Activated naive CD4-positive, alpha-beta T cell treated with anti-CD3 and anti-CD28 coated beads, Interleukin-2, amount 50 U/mL, for 24 hours (primary cell): ENCODE data around the gene NUMB.
"Not testable (repeated sequence)": the region's sequence is repeated elsewhere in the genome, so short reads cannot be mapped to it uniquely, and the experiment has no call there.

Experiments
- H3K27ac Mint-ChIP-seq: one replicate; pipeline ENCODE4 v1.8.0; 2021; ENCODE audit warnings: mild to moderate bottlenecking, mixed read lengths
- H3K27me3 Mint-ChIP-seq: one replicate; pipeline ENCODE4 v1.8.0; 2021; ENCODE audit warnings: mixed read lengths
- H3K36me3 Mint-ChIP-seq: one replicate; pipeline ENCODE4 v1.8.0; 2021; ENCODE audit warnings: mixed read lengths
- H3K4me1 Mint-ChIP-seq: one replicate; pipeline ENCODE4 v1.8.0; 2021; ENCODE audit warnings: mixed read lengths
- H3K4me3 Mint-ChIP-seq: one replicate; pipeline ENCODE4 v1.8.0; 2021; ENCODE audit warnings: mild to moderate bottlenecking, mixed read lengths
- H3K9me3 Mint-ChIP-seq: one replicate; pipeline ENCODE4 v1.8.0; 2021; ENCODE audit warnings: mixed read lengths

NUMB gene

GRCh38 chr14:73365727-73366126 lies 92.6 kb downstream of the NUMB start:
- peaks cover 11% of the 10 kb centered on the region for H3K36me3 Mint-ChIP-seq
- H3K27me3 Mint-ChIP-seq: no peaks in the 10 kb centered on the region
- no peak overlapping the region for H3K27ac Mint-ChIP-seq
- no peak overlapping the region for H3K4me3 Mint-ChIP-seq
- H3K4me1 Mint-ChIP-seq: no peaks in the 10 kb centered on the region
- no peaks in the 10 kb centered on the region for H3K9me3 Mint-ChIP-seq

DNA sequence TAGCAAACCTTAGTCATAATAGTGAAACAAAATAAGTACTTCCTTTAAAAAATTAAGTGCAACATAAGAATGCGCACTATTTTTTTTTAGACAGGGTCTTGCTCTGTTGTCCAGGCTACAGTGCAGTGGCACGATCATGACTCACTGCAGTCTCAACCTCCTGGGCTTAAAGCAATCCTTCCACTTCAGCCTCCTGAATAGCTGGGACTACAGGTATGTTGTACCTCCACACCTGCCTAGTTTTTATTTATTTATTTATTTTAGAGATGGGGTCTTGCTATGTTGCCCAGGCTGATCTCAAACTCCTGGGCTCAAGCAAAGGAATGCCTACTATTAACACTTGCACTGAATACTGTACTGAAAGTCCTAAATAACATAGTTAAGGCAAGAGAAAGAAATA lies 93.8 kb downstream of the NUMB start:
- Mint-ChIP-seq H3K27ac (no peak overlapping the region), H3K9me3 (no peaks in the 10 kb centered on the region), H3K4me1 (peaks cover 5% of the 10 kb centered on the region), H3K4me3 (no peak overlapping the region), H3K27me3 (no peaks in the 10 kb centered on the region), H3K36me3 (peaks cover 11% of the 10 kb centered on the region)

GRCh38 chr14:73359445-73359844 lies 98.9 kb downstream of the NUMB start:
- no peak overlapping the region for H3K27ac Mint-ChIP-seq
- no peaks in the 10 kb centered on the region for H3K27me3 Mint-ChIP-seq
- no peak overlapping the region for H3K4me3 Mint-ChIP-seq
- peaks cover 5% of the 10 kb centered on the region for H3K4me1 Mint-ChIP-seq
- H3K36me3 Mint-ChIP-seq: peaks cover 15% of the 10 kb centered on the region
- no peaks in the 10 kb centered on the region for H3K9me3 Mint-ChIP-seq

GRCh38 chr14:73358187-73358586 lies 100.2 kb downstream of the NUMB start:
- no peak overlapping the region for H3K4me3 Mint-ChIP-seq
- H3K9me3 Mint-ChIP-seq: no peaks in the 10 kb centered on the region
- peaks cover 5% of the 10 kb centered on the region for H3K4me1 Mint-ChIP-seq
- peaks cover 7% of the 10 kb centered on the region for H3K36me3 Mint-ChIP-seq
- no peaks in the 10 kb centered on the region for H3K27me3 Mint-ChIP-seq
- H3K27ac Mint-ChIP-seq: no peak overlapping the region

DNA sequence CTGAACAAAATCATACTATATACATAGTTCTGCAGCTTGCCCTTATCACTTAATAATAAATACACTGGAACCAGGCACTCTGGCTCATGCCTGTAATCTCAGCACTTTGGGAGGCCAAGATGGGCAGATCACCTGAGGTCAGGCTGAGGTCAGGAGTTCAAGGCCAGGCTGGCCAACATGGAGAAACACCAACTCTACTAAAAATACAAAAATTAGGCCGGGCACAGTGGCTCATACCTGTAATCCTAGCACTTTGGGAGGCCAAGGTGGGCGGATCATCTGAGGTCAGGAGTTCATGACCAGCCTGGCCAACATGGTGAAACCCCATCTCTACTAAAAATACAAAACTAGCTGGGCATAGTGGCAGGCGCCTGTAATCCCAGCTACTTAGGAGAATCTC lies 109.3 kb downstream of the NUMB start:
- H3K36me3 Mint-ChIP-seq: peaks cover 10% of the 10 kb centered on the region
- H3K4me1 Mint-ChIP-seq, H3K9me3 Mint-ChIP-seq, H3K27ac Mint-ChIP-seq, H3K4me3 Mint-ChIP-seq, H3K27me3 Mint-ChIP-seq: not testable (repeated sequence)

GRCh38 chr14:73344319-73344718 lies 114.0 kb downstream of the NUMB start:
- peaks cover 4% of the 10 kb centered on the region for H3K36me3 Mint-ChIP-seq
- no peaks in the 10 kb centered on the region for H3K4me1 Mint-ChIP-seq
- H3K4me3 Mint-ChIP-seq: no peak overlapping the region
- H3K27me3 Mint-ChIP-seq: no peaks in the 10 kb centered on the region
- H3K27ac Mint-ChIP-seq: no peak overlapping the region
- no peaks in the 10 kb centered on the region for H3K9me3 Mint-ChIP-seq

- Mint-ChIP-seq H3K4me3 (no peak overlapping the region), H3K36me3 (peaks cover 6% of the 10 kb centered on the region), H3K27ac (no peak overlapping the region), H3K4me1 (no peaks in the 10 kb centered on the region), H3K27me3 (no peaks in the 10 kb centered on the region), H3K9me3 (no peaks in the 10 kb centered on the region)
Observed at GRCh38 chr14:73342670-73343069, 115.7 kb downstream of the NUMB start.

- H3K9me3 Mint-ChIP-seq: no peaks in the 10 kb centered on the region
- no peaks in the 10 kb centered on the region for H3K27me3 Mint-ChIP-seq
- H3K4me3 Mint-ChIP-seq: no peak overlapping the region
- H3K36me3 Mint-ChIP-seq: peaks cover 3% of the 10 kb centered on the region
- H3K27ac Mint-ChIP-seq: no peak overlapping the region
- no peaks in the 10 kb centered on the region for H3K4me1 Mint-ChIP-seq
Observed at GRCh38 chr14:73339846-73340595, 118.3 kb downstream of the NUMB start.

GRCh38 chr14:73339206-73339605 lies 119.1 kb downstream of the NUMB start:
- Mint-ChIP-seq H3K27me3 (no peaks in the 10 kb centered on the region), H3K36me3 (peaks cover 3% of the 10 kb centered on the region), H3K27ac (no peak overlapping the region), H3K4me1 (no peaks in the 10 kb centered on the region), H3K9me3 (no peaks in the 10 kb centered on the region), H3K4me3 (no peak overlapping the region)

- no peaks in the 10 kb centered on the region for H3K9me3 Mint-ChIP-seq
- no peak overlapping the region for H3K27ac Mint-ChIP-seq
- H3K27me3 Mint-ChIP-seq: no peaks in the 10 kb centered on the region
- H3K36me3 Mint-ChIP-seq: peaks cover 3% of the 10 kb centered on the region
- no peak overlapping the region for H3K4me3 Mint-ChIP-seq
- no peaks in the 10 kb centered on the region for H3K4me1 Mint-ChIP-seq
Observed at GRCh38 chr14:73338551-73338950, 119.8 kb downstream of the NUMB start.

- Mint-ChIP-seq H3K27ac (no peak overlapping the region), H3K4me3 (no peak overlapping the region), H3K9me3 (no peaks in the 10 kb centered on the region), H3K36me3 (peaks cover 6% of the 10 kb centered on the region), H3K27me3 (no peaks in the 10 kb centered on the region), H3K4me1 (no peaks in the 10 kb centered on the region)
Observed at GRCh38 chr14:73333031-73333430, 125.3 kb downstream of the NUMB start.

- H3K27ac Mint-ChIP-seq: peak overlapping the region; percentile 47
- H3K4me1 Mint-ChIP-seq: peaks cover 50% of the 10 kb centered on the region
- peaks cover 3% of the 10 kb centered on the region for H3K36me3 Mint-ChIP-seq
- H3K9me3 Mint-ChIP-seq: no peaks in the 10 kb centered on the region
- H3K4me3 Mint-ChIP-seq: peak overlapping the region; percentile 33
- H3K27me3 Mint-ChIP-seq: no peaks in the 10 kb centered on the region
Observed at GRCh38 chr14:73325630-73326299, 132.6 kb downstream of the NUMB start.

DNA sequence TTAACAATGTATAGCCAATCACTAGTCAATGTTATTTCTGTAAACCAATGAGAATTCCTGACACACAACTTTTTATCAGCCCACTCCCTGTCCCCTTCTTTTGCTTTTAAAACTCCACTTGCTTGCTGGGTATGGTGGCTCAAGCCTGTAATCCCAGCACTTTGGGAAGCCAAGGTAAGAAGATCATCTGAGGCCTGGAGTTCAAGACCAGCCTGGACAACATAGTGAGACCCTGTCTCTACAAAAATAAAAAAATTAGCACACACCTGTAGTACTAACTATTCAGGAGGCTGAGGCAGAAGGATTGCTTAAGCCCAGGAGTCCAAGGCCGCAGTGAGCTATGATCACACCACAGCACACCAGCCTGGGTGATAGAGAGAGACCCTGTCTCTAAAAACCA lies 133.3 kb downstream of the NUMB start:
- H3K27ac Mint-ChIP-seq: no peak overlapping the region
- no peak overlapping the region for H3K4me3 Mint-ChIP-seq

DNA sequence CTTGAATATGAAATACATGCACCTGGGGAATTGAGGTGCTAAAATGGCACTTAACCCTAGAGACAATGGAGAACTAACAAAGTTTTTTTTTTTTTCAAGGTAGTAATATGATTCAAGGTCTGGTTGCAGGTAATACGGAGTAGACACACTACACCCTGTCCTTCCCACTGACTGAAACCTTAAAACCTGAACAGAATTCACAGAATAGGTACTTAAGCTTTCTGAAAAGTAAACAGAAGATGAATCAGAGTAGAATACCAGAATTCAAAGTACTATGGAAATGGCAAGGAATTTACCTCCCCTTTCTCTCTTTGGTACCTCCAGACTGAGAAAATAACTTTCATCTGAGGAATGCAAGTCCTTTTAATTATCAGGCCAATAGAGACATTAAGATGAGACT lies 133.8 kb downstream of the NUMB start:
- H3K27ac Mint-ChIP-seq: no peak overlapping the region
- H3K4me1 Mint-ChIP-seq: peaks cover 50% of the 10 kb centered on the region
- H3K4me3 Mint-ChIP-seq: no peak overlapping the region
- H3K36me3 Mint-ChIP-seq: peaks cover 4% of the 10 kb centered on the region
- H3K27me3 Mint-ChIP-seq: no peaks in the 10 kb centered on the region
- H3K9me3 Mint-ChIP-seq: no peaks in the 10 kb centered on the region

More for the DNA sequence above, 133.3 kb downstream of the NUMB start:
- Mint-ChIP-seq H3K4me1 (peaks cover 50% of the 10 kb centered on the region), H3K27me3 (no peaks in the 10 kb centered on the region), H3K36me3 (peaks cover 3% of the 10 kb centered on the region), H3K9me3 (no peaks in the 10 kb centered on the region)

GRCh38 chr14:73323896-73324399 lies 134.4 kb downstream of the NUMB start:
- Mint-ChIP-seq H3K9me3 (no peaks in the 10 kb centered on the region), H3K4me1 (peaks cover 50% of the 10 kb centered on the region), H3K27me3 (no peaks in the 10 kb centered on the region), H3K4me3 (no peak overlapping the region), H3K27ac (no peak overlapping the region), H3K36me3 (peaks cover 7% of the 10 kb centered on the region)

DNA sequence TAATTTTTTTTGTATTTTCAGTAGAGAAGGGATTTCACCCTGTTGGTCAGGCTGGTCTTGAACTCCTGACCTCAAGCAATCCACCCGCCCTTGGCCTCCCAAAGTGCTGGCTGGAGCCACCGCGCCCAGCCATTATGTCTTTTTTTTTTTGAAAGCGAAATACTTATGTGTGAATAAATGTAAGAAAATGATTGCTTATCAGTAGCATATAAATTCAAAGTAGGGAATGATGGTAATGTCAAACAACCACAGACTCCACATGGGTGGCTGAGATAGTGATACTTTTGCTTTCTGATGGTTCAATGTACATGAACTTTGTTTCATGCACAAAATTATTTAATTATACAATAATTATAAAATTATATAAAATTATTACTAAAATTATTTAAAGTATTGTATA lies 145.2 kb downstream of the NUMB start:
- H3K4me1 Mint-ChIP-seq: peaks cover 5% of the 10 kb centered on the region
- peaks cover 10% of the 10 kb centered on the region for H3K36me3 Mint-ChIP-seq
- no peak overlapping the region for H3K27ac Mint-ChIP-seq
- H3K9me3 Mint-ChIP-seq: no peaks in the 10 kb centered on the region
- H3K4me3 Mint-ChIP-seq: no peak overlapping the region
- H3K27me3 Mint-ChIP-seq: no peaks in the 10 kb centered on the region
